ENCODE measurements around the gene LSM3. TPM values are rescaled to one million over a fixed set of nuclear protein-coding genes. Genes with fewer than 3 reads are reported as not detected.

The LSM3 gene
- 10 to 100 TPM; 14.5 to 20.0 (median 18.5) TPM for polyA plus RNA-seq (ENCODE audit: insufficient read length in 3 of 3)
- long read RNA-seq, donor 1, transcript LSM3-201 (4 exons, 3,815 nt) = major isoform, 46 of 61 reads
- long read RNA-seq, donor 1, partial matches to known transcripts = 15 of 61 reads
- long read RNA-seq, donor 1, other reads (novel, unspliced or antisense) = 0 of 61 reads
- long read RNA-seq, donor 2, transcript LSM3-201 (4 exons, 3,815 nt) = major isoform, 44 of 57 reads
- long read RNA-seq, donor 2, partial matches to known transcripts = 13 of 57 reads
- long read RNA-seq, donor 2, other reads (novel, unspliced or antisense) = 0 of 57 reads
- long read RNA-seq, donor 3, transcript LSM3-201 (4 exons, 3,815 nt) = major isoform, 94 of 110 reads
- long read RNA-seq, donor 3, partial matches to known transcripts = 16 of 110 reads
- long read RNA-seq, donor 3, other reads (novel, unspliced or antisense) = 0 of 110 reads
- long read RNA-seq, donor 4, transcript LSM3-201 (4 exons, 3,815 nt) = major isoform, 67 of 67 reads
- long read RNA-seq, donor 4, partial matches to known transcripts = 0 of 67 reads
- long read RNA-seq, donor 4, other reads (novel, unspliced or antisense) = 0 of 67 reads
- long read RNA-seq, donor 5 = 0 reads
- long read RNA-seq, donor 6, transcript LSM3-201 (4 exons, 3,815 nt) = major isoform, 54 of 69 reads
- long read RNA-seq, donor 6, partial matches to known transcripts = 15 of 69 reads
- long read RNA-seq, donor 6, other reads (novel, unspliced or antisense) = 0 of 69 reads
- long read RNA-seq, donor 7, transcript LSM3-201 (4 exons, 3,815 nt) = major isoform, 93 of 110 reads
- long read RNA-seq, donor 7, partial matches to known transcripts = 17 of 110 reads
- long read RNA-seq, donor 7, other reads (novel, unspliced or antisense) = 0 of 110 reads
- long read RNA-seq, donor 8, transcript LSM3-201 (4 exons, 3,815 nt) = major isoform, 122 of 173 reads
- long read RNA-seq, donor 8, partial matches to known transcripts = 46 of 173 reads
- long read RNA-seq, donor 8, other reads (novel, unspliced or antisense) = 5 of 173 reads
- long read RNA-seq, donor 9, transcript LSM3-201 (4 exons, 3,815 nt) = major isoform, 71 of 92 reads
- long read RNA-seq, donor 9, partial matches to known transcripts = 21 of 92 reads
- long read RNA-seq, donor 9, other reads (novel, unspliced or antisense) = 0 of 92 reads
- long read RNA-seq, donor 10, transcript LSM3-201 (4 exons, 3,815 nt) = major isoform, 71 of 90 reads
- long read RNA-seq, donor 10, partial matches to known transcripts = 19 of 90 reads
- long read RNA-seq, donor 10, other reads (novel, unspliced or antisense) = 0 of 90 reads
- long read RNA-seq, donor 11, transcript LSM3-201 (4 exons, 3,815 nt) = major isoform, 52 of 63 reads
- long read RNA-seq, donor 11, partial matches to known transcripts = 11 of 63 reads
- long read RNA-seq, donor 11, other reads (novel, unspliced or antisense) = 0 of 63 reads
- long read RNA-seq, donor 12, transcript LSM3-201 (4 exons, 3,815 nt) = major isoform, 31 of 38 reads
- long read RNA-seq, donor 12, partial matches to known transcripts = 7 of 38 reads
- long read RNA-seq, donor 12, other reads (novel, unspliced or antisense) = 0 of 38 reads
- long read RNA-seq, donor 13, transcript LSM3-201 (4 exons, 3,815 nt) = major isoform, 163 of 218 reads
- long read RNA-seq, donor 13, partial matches to known transcripts = 55 of 218 reads
- long read RNA-seq, donor 13, other reads (novel, unspliced or antisense) = 0 of 218 reads
- long read RNA-seq, donor 14, transcript LSM3-201 (4 exons, 3,815 nt) = major isoform, 101 of 108 reads
- long read RNA-seq, donor 14, partial matches to known transcripts = 7 of 108 reads
- long read RNA-seq, donor 14, other reads (novel, unspliced or antisense) = 0 of 108 reads
- long read RNA-seq, donor 15, transcript LSM3-201 (4 exons, 3,815 nt) = major isoform, 27 of 32 reads
- long read RNA-seq, donor 15, partial matches to known transcripts = 5 of 32 reads
- long read RNA-seq, donor 15, other reads (novel, unspliced or antisense) = 0 of 32 reads
- long read RNA-seq, donor 16, transcript LSM3-201 (4 exons, 3,815 nt) = major isoform, 182 of 203 reads
- long read RNA-seq, donor 16, partial matches to known transcripts = 21 of 203 reads
- long read RNA-seq, donor 16, other reads (novel, unspliced or antisense) = 0 of 203 reads

GRCh38 chr3:14178247-14179113 is at the start of gene LSM3, which contains the start of gene XPC:
TSS of gene LSM3 (plus strand) at chr3:14178817. CDS start at chr3:14178861, 44 bp downstream.
TSS of gene XPC (minus strand) at chr3:14178601. CDS start at chr3:14178568, 33 bp downstream.
- DNase-seq (ENCODE audit: extremely low read depth in 1 of 11, low read depth in 9 of 11, low spot score in 4 of 11) = peak; percentile 94 to 99 (median 97)

GRCh38 chr3:14129296-14129695 is 49.3 kb upstream of the LSM3 start:
- no peak for DNase-seq (ENCODE audit: extremely low read depth in 1 of 11, low read depth in 9 of 11, low spot score in 4 of 11)

GRCh38 chr3:14130230-14130629 is 48.4 kb upstream of the LSM3 start:
- no peak for DNase-seq (ENCODE audit: extremely low read depth in 1 of 11, low read depth in 9 of 11, low spot score in 4 of 11)

DNA sequence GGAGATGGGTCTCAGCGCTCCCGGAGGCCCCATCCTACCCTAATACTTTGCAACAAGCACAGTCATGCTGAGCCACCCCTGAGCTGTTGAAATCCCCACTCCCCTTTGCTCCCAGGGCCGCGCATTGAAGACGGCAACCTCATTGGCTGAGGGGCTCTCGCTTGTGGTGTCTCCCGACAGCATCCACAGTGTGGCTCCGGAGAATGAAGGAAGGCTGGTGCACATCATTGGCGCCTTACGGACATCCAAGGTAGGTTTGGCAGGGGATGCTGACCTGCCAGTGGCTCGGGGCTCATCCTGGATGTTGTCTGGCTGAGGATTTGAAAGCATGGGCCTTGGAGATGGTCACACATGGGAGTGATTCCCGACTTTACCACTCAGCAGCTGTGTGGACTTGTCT is 47.9 kb upstream of the LSM3 start:
- no peak for DNase-seq (ENCODE audit: extremely low read depth in 1 of 11, low read depth in 9 of 11, low spot score in 4 of 11)

- no peak for DNase-seq (ENCODE audit: extremely low read depth in 1 of 11, low read depth in 9 of 11, low spot score in 4 of 11)
Observed at GRCh38 chr3:14131134-14131533, 47.5 kb upstream of the LSM3 start.

DNA sequence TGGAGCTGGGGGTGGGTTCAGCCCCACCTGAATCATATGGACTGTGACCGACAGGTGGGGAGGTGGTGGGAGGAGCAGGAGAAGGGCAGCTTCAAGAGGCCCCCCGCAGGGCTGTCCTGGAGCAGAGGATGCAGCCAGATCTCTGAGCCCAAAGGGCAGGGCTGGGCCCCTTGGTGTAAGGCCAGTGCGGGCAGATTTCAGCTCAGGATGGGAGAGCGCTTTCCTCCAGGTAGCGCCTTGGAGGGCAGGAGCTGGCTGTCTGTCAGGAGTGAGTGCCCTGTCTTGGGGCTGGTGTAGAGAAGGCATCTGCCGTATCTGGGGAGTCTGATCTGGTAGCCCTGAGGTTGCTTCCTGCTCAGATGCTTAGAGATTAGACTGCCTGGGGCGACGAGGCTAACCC is 46.5 kb upstream of the LSM3 start:
- DNase-seq (ENCODE audit: extremely low read depth in 1 of 11, low read depth in 9 of 11, low spot score in 4 of 11) = no peak

- DNase-seq (ENCODE audit: extremely low read depth in 1 of 11, low read depth in 9 of 11, low spot score in 4 of 11) = no peak
Observed at GRCh38 chr3:14132689-14133088, 45.9 kb upstream of the LSM3 start.

DNA sequence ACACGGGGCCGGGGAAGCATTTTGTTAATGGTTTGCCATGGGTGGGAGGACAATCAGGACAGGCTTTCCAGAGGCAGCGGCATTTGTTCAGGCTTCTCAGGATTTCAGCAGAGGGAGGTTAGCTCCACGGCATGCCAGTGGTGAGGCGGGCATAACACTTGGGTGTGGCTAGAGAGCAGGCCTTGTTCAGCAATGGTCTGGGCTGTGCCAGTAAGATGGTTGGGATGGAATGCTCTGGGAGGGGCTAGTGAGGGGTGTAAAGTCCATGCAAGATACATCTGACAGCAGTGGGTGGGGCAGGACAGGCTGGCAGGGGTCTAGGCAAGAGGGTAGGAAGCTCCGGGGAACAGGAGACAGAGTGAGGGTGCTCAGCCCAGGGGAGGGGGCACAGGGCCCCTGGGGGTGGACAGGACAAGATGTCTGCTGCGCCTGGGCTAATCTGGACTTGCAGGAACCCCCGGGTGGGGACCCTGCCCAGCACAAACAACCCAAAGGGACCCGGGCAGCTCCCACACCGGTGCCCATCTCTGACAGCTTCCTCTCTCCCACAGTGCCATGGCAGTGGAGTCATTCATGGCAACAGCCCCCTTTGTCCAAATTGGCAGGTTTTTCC is 45.3 kb upstream of the LSM3 start:
- no peak for DNase-seq (ENCODE audit: extremely low read depth in 1 of 11, low read depth in 9 of 11, low spot score in 4 of 11)

GRCh38 chr3:14133876-14134275 is 44.7 kb upstream of the LSM3 start:
- no peak for DNase-seq (ENCODE audit: extremely low read depth in 1 of 11, low read depth in 9 of 11, low spot score in 4 of 11)

DNA sequence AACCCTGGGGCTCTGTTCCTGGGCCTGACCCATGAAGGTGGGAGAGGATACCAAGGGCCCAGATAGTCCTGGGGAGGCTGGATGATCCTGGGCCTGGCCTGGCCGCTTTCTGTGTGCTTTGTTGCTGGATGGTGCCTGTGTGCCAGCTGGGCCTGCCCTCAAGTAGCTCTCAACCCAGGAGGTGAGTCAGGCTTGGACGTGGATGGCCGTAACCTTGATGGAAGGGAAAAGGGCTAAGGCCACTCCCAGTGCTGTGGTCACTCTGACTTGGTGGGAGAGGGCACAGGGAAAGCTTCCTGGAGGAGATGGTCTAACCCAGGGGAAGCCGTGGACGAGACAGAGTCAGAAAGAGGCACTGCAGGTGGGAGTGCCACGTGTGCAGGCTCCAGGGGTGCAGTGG is 44.3 kb upstream of the LSM3 start:
- no peak for DNase-seq (ENCODE audit: extremely low read depth in 1 of 11, low read depth in 9 of 11, low spot score in 4 of 11)

DNA sequence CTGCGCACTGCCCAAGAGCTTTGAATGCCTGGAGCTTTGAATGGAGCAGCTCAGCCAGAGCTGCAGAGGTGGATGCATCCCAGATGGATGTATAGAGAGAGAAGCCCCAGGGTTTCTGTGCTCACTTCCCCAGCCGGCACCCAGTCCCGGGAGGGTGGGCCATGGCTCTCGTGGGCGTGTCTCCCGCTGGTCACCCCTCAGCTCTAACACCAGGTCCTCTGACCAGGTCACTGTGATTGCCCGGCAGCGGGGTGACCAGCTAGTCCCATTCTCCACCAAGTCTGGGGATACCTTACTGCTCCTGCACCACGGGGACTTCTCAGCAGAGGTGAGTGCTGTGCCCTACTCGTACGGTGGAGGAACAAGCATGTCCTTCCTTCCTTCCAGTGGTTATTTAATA is 43.0 kb upstream of the LSM3 start:
- no peak for DNase-seq (ENCODE audit: extremely low read depth in 1 of 11, low read depth in 9 of 11, low spot score in 4 of 11)

DNA sequence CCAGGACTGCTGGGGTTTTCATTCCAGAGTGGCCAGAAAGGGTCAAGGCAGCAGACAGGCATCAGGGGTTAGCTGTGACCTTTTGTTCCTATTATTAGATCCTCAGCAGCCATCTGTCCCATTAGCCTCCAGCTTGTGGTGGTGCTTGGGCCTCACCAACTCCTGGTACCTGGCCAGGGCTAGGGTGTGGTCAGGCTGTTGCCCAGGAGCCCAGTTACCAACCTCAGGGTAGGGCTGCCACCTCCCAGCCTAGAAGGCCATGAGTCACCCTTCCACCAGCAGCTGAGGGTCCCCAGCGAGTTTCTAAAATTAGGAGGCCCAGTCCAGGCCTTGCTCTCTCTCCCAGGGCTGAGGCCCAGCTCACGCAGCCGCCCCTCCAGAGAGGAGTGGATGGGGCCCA is 41.6 kb upstream of the LSM3 start:
- no peak for DNase-seq (ENCODE audit: extremely low read depth in 1 of 11, low read depth in 9 of 11, low spot score in 4 of 11)

DNA sequence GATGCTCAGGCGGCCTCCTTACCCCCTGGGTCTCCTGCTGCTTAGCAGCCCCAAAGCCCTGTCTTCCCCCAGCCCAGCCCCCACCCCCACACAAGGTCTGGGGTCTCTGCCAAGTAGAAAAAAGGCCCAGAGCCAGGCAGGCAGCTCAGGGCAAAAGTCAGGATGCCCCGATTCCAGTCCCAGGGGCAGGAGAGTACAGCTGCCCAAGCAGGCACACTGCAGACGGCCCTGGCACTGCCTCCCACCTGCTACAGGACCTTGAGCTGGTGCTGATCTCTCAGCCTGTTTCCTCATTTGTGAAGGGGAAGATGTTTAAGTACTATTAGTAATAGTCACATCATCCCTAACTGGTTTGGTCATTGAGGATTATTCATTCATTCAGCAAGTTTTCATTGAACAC is 41.2 kb upstream of the LSM3 start:
- no peak for DNase-seq (ENCODE audit: extremely low read depth in 1 of 11, low read depth in 9 of 11, low spot score in 4 of 11)

DNA sequence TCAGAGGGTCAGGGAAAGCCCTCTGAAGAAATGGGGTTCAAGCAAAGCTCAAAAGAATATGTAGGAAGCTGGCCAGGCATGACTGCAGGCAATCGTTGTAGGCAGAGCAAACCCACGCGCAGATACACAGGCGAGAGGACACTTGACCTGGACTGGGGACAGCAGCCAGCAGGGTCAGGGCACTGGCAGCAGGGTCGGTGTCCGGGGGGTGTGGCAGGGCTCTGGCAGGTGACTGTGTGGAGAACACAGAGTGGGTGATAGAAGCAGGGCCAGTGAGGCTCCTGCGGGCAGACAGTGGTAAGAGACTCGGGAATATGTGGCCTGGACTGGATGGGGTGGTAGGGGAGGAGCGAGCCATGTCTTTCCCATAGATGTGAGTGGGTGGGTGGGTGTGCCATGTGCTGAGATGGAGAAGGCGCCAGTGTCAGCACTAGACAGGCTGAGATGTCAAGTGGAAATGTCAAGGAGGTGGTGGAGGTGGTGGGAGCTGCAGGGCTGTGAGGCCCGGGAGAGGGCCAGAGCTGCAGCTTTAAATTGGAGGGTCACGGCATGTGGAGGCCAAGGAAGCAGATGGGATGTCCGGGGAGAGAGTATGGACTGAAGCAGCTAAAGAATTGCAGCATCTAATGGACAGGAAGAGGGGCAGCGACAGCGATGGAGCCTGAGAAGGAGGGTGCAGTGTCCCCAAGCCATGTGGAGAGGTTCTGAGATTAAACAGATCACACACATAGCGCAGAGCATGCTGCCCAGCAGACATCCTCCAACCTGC is 40.3 kb upstream of the LSM3 start:
- no peak for DNase-seq (ENCODE audit: extremely low read depth in 1 of 11, low read depth in 9 of 11, low spot score in 4 of 11)

DNA sequence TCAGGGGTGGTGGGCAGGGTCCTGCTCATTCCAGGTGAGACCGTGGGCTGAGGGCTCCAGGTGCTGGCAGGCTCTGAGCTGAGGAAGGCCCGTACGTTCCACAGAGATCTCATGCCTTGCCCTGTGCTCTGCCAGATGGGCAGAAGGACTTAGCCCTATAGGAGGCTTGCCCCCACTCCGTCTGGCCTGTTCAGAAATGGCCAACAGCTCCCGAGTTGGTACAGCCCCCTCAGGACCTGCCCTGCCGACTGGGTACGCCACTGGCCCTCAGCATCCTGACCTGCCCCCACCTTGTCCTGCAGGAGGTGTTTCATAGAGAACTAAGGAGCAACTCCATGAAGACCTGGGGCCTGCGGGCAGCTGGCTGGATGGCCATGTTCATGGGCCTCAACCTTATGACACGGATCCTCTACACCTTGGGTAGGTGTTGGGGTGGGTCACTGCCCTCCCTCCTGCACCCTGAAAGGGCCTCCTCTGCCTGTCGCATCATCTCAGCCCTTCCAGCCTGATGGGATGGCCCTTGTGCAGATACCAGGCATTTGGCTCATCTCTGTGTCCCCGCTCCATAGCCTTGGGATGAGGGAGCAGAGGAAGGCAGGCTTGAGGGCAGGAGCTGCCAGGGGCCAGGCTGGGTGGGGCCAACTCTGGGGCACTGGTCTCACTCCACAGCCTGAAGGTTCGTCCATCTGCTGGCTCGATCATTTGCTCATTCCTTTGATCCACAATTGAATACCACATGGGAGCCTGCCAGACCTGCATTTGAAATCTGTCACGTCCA is 39.5 kb upstream of the LSM3 start:
- DNase-seq (ENCODE audit: extremely low read depth in 1 of 11, low read depth in 9 of 11, low spot score in 4 of 11) = no peak
